GM23338 (cell line): Measurements from ENCODE around the gene LPAR4. TPM values are rescaled to one million over a fixed set of nuclear protein-coding genes. Genes with fewer than 3 reads are reported as not detected.

Experiments used
- ATAC-seq: fragments of 200-7000 bp; cut with Tn5 transposase; 3 replicates; pipeline ENCODE4 v1.9.1; 2020
- DNase-seq: peaks from one replicate; pipeline ENCODE4 v3.0.0-alpha.2; 2015; ENCODE audit warnings: low spot score
- H2AFZ ChIP-seq: fragments of 200-600 bp; sonication (generic); 2 replicates; pipeline ENCODE4 v1.8.0; 2016; ENCODE audit warnings: antibody characterized with exemption, mild to moderate bottlenecking, moderate library complexity
- H3F3A ChIP-seq: fragments of 200-600 bp; sonication (generic); replicated peaks from 2 replicates; pipeline ENCODE4 v1.8.0; 2017; ENCODE audit warnings: antibody characterized with exemption, mixed run types, low read depth
- H3K27ac ChIP-seq: fragments of 200-600 bp; sonication (generic); 2 replicates; pipeline ENCODE4 v1.6.1; 2016; ENCODE audit warnings: low read depth
- H3K27me3 ChIP-seq: fragments of 200-600 bp; sonication (generic); 2 replicates; pipeline ENCODE4 v1.8.0; 2016; ENCODE audit warnings: mild to moderate bottlenecking, mixed run types, moderate library complexity; ENCODE audit not compliant: insufficient read depth
- H3K36me3 ChIP-seq: fragments of 200-600 bp; sonication (generic); 2 replicates; pipeline ENCODE4 v1.8.0; 2016; ENCODE audit warnings: mild to moderate bottlenecking; ENCODE audit not compliant: insufficient read depth
- H3K4me1 ChIP-seq: fragments of 200-600 bp; sonication (generic); 2 replicates; pipeline ENCODE4 v1.8.0; 2016; ENCODE audit warnings: mild to moderate bottlenecking, moderate library complexity; ENCODE audit not compliant: insufficient read depth
- H3K4me2 ChIP-seq: fragments of 200-600 bp; sonication (generic); 2 replicates; pipeline ENCODE4 v1.7.1; 2017; ENCODE audit warnings: mixed run types
- H3K4me3 ChIP-seq: fragments of 200-600 bp; sonication (generic); 2 replicates; pipeline ENCODE4 v1.6.1; 2016; ENCODE audit warnings: mixed run types
- H3K79me2 ChIP-seq: fragments of 200-600 bp; sonication (generic); replicated peaks from 2 replicates; pipeline ENCODE4 v1.8.0; 2017; ENCODE audit warnings: mild to moderate bottlenecking; ENCODE audit not compliant: insufficient read depth
- H3K9me2 ChIP-seq: fragments of 200-600 bp; sonication (generic); 2 replicates; pipeline ENCODE4 v1.8.0; 2017; ENCODE audit not compliant: insufficient read depth
- H4K20me1 ChIP-seq: fragments of 200-600 bp; sonication (generic); replicated peaks from 2 replicates; pipeline ENCODE4 v1.8.0; 2017; ENCODE audit warnings: mild to moderate bottlenecking; ENCODE audit not compliant: insufficient read depth
- H3K27ac Mint-ChIP-seq: 2 replicates; pipeline ENCODE4 v1.8.0; 2020; ENCODE audit warnings: inconsistent platforms, mild to moderate bottlenecking, moderate library complexity, mixed read lengths
- H3K27me3 Mint-ChIP-seq: 3 replicates; pipeline ENCODE4 v1.8.0; 2022; ENCODE audit warnings: low read depth, mild to moderate bottlenecking, moderate library complexity, mixed read lengths, inconsistent platforms; ENCODE audit not compliant: insufficient read depth, poor library complexity
- H3K36me3 Mint-ChIP-seq: 3 replicates; pipeline ENCODE4 v1.8.0; 2021; ENCODE audit warnings: low read depth, mild to moderate bottlenecking, inconsistent platforms, moderate library complexity, mixed read lengths
- H3K4me1 Mint-ChIP-seq: 3 replicates; pipeline ENCODE4 v1.8.0; 2020; ENCODE audit warnings: mild to moderate bottlenecking, inconsistent platforms, mixed read lengths
- H3K4me3 Mint-ChIP-seq: 3 replicates; pipeline ENCODE4 v1.8.0; 2021; ENCODE audit warnings: moderate library complexity, mild to moderate bottlenecking, inconsistent platforms, mixed read lengths
- H3K9me3 Mint-ChIP-seq: 3 replicates; pipeline ENCODE4 v1.8.0; 2020; ENCODE audit warnings: moderate library complexity, mild to moderate bottlenecking, inconsistent platforms, mixed read lengths
- CREB1 ChIP-seq: fragments of 250-450 bp; sonication (Bioruptor Pico); IDR thresholded peaks from 2 replicates; pipeline ENCODE4 v1.5.0; 2020; ENCODE audit warnings: low read depth, mild to moderate bottlenecking, moderate library complexity
- EZH2 ChIP-seq: fragments of 200-600 bp; sonication (generic); IDR thresholded peaks from one replicate; pipeline ENCODE4 v1.8.0; 2017; ENCODE audit warnings: antibody characterized with exemption, mild to moderate bottlenecking, low read depth; ENCODE audit not compliant: unreplicated experiment
- EZH2phosphoT487 ChIP-seq: fragments of 200-600 bp; sonication (generic); IDR thresholded peaks from one replicate; pipeline ENCODE4 v1.8.1; 2018; ENCODE audit warnings: antibody characterized with exemption; ENCODE audit not compliant: unreplicated experiment
- JUNB ChIP-seq: IDR thresholded peaks from one replicate; pipeline ENCODE4 v1.6.1; 2016; ENCODE audit warnings: antibody characterized with exemption; ENCODE audit not compliant: unreplicated experiment
- NANOG ChIP-seq: IDR thresholded peaks from 2 replicates; pipeline ENCODE4 v1.6.1; 2016; ENCODE audit warnings: antibody characterized with exemption, borderline replicate concordance
- POLR2AphosphoS5 ChIP-seq: IDR thresholded peaks from 2 replicates; pipeline ENCODE4 v1.6.1; 2016; ENCODE audit warnings: antibody characterized with exemption, low read depth
- STAT1 ChIP-seq: IDR thresholded peaks from one replicate; pipeline ENCODE4 v1.6.1; 2016; ENCODE audit warnings: antibody characterized with exemption; ENCODE audit not compliant: unreplicated experiment
- ZNF114 ChIP-seq: fragments of 250-450 bp; sonication (Bioruptor Pico); IDR thresholded peaks from 2 replicates; pipeline ENCODE4 v1.5.0; 2020; ENCODE audit warnings: mild to moderate bottlenecking, moderate library complexity
- ZNF331 ChIP-seq: fragments of 250-450 bp; sonication (Bioruptor Pico); IDR thresholded peaks from 2 replicates; pipeline ENCODE4 v1.5.0; 2020; ENCODE audit warnings: low read depth, mild to moderate bottlenecking, moderate library complexity
- polyA plus RNA-seq: library from polyadenylated mRNA; unstranded; fragments of >200 nt; fragmentation: Nextera tagmentation; extraction: Ambion mirVana; gene quantifications from 2 replicates; pipeline ENCODE4 v1.2.1, GENCODE V29; 2016
- total RNA-seq: library from RNA; depleted of rRNA; stranded (reverse); fragments of >200 nt; shearing (Covaris generic); gene quantifications from 2 replicates; pipeline ENCODE4 v1.2.3, GENCODE V29; 2014
- TF ChIP-seq, protein P1 (sequence below), 2 experiments: fragments of 200-600 bp in 1 of 2; sonication (generic) in 1 of 2; conservative IDR thresholded peaks; 2 replicates each; pipeline versions ENCODE4 v1.5.1 to v1.6.1; 2016 to 2017; ENCODE audit warnings: antibody characterized with exemption in 2 of 2, low read depth in 2 of 2, mild to moderate bottlenecking in 2 of 2, moderate library complexity in 1 of 2
- TF ChIP-seq, protein P2 (sequence below): IDR thresholded peaks from 2 replicates; pipeline ENCODE4 v1.6.1; 2016; ENCODE audit warnings: antibody characterized with exemption
- TF ChIP-seq, protein P3 (sequence below): IDR thresholded peaks from one replicate; pipeline ENCODE4 v1.6.1; 2018; ENCODE audit warnings: antibody characterized with exemption; ENCODE audit not compliant: unreplicated experiment
- TF ChIP-seq, protein P4 (sequence below): fragments of 250-450 bp; sonication (Bioruptor Pico); IDR thresholded peaks from 2 replicates; pipeline ENCODE4 v1.5.0; 2020; ENCODE audit warnings: mild to moderate bottlenecking, moderate library complexity

The LPAR4 gene
- total and polyA plus RNA-seq, 2 experiments from 2014 or later = 14.1 to 14.9 TPM

DNA sequence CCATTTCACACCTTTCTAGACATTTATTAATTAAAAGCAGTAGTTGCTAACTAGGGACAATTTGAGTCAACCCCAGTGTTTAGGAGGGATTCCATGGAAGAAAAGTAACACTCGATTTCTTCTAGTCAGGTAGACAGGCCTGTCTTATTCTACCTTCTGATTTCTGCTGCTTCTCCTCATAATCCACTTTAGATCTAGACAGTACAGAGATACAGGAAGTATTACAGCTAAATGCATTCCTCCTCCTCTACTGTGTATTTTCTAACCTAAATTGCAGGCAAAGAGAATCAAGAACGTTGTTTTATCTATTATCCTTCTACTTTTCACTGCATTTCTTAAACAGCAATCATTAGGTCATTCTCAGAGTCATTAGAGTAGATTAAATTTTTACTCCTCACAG, 52.6 kb downstream of the LPAR4 start:
- H3K4me1 ChIP-seq = no peaks in the 10 kb centered on the region
- ATAC-seq (no peak), DNase-seq (no peak)
- no peaks in the 10 kb centered on the region for H3K79me2 ChIP-seq
- no peaks in the 10 kb centered on the region for H3K9me2 ChIP-seq
- no peaks in the 10 kb centered on the region for H3F3A ChIP-seq
- H3K27me3 ChIP-seq = no peaks in the 10 kb centered on the region
- H3K36me3 ChIP-seq = no peaks in the 10 kb centered on the region
- peaks cover 19% of the 10 kb centered on the region for H3K9me3 Mint-ChIP-seq
- H3K36me3 Mint-ChIP-seq = peaks cover 4% of the 10 kb centered on the region; the same call in 2 of the 3 replicates
- no peak overlapping the region for H3K27ac Mint-ChIP-seq
- H3K4me2 ChIP-seq = no peak overlapping the region
- no peak overlapping the region for H3K4me3 ChIP-seq
- H3K27me3 Mint-ChIP-seq = no peaks in the 10 kb centered on the region
- H2AFZ ChIP-seq = no peak overlapping the region
- TF ChIP-seq NANOG = no peak
- no peak for TF ChIP-seq EZH2
- no peak for TF ChIP-seq ZNF331 (CRISPR knock-in tag)
- TF ChIP-seq POLR2AphosphoS5 = no peak
- TF ChIP-seq STAT1 = no peak
- TF ChIP-seq, protein P1, sequence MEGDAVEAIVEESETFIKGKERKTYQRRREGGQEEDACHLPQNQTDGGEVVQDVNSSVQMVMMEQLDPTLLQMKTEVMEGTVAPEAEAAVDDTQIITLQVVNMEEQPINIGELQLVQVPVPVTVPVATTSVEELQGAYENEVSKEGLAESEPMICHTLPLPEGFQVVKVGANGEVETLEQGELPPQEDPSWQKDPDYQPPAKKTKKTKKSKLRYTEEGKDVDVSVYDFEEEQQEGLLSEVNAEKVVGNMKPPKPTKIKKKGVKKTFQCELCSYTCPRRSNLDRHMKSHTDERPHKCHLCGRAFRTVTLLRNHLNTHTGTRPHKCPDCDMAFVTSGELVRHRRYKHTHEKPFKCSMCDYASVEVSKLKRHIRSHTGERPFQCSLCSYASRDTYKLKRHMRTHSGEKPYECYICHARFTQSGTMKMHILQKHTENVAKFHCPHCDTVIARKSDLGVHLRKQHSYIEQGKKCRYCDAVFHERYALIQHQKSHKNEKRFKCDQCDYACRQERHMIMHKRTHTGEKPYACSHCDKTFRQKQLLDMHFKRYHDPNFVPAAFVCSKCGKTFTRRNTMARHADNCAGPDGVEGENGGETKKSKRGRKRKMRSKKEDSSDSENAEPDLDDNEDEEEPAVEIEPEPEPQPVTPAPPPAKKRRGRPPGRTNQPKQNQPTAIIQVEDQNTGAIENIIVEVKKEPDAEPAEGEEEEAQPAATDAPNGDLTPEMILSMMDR (conservative IDR thresholded peaks at IDR 0.05; ENCODE audit: low read depth in 2 of 2) = no peak
- no peak for TF ChIP-seq EZH2phosphoT487
- TF ChIP-seq, protein P2, sequence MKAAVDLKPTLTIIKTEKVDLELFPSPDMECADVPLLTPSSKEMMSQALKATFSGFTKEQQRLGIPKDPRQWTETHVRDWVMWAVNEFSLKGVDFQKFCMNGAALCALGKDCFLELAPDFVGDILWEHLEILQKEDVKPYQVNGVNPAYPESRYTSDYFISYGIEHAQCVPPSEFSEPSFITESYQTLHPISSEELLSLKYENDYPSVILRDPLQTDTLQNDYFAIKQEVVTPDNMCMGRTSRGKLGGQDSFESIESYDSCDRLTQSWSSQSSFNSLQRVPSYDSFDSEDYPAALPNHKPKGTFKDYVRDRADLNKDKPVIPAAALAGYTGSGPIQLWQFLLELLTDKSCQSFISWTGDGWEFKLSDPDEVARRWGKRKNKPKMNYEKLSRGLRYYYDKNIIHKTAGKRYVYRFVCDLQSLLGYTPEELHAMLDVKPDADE = no peak
- TF ChIP-seq, protein P3, sequence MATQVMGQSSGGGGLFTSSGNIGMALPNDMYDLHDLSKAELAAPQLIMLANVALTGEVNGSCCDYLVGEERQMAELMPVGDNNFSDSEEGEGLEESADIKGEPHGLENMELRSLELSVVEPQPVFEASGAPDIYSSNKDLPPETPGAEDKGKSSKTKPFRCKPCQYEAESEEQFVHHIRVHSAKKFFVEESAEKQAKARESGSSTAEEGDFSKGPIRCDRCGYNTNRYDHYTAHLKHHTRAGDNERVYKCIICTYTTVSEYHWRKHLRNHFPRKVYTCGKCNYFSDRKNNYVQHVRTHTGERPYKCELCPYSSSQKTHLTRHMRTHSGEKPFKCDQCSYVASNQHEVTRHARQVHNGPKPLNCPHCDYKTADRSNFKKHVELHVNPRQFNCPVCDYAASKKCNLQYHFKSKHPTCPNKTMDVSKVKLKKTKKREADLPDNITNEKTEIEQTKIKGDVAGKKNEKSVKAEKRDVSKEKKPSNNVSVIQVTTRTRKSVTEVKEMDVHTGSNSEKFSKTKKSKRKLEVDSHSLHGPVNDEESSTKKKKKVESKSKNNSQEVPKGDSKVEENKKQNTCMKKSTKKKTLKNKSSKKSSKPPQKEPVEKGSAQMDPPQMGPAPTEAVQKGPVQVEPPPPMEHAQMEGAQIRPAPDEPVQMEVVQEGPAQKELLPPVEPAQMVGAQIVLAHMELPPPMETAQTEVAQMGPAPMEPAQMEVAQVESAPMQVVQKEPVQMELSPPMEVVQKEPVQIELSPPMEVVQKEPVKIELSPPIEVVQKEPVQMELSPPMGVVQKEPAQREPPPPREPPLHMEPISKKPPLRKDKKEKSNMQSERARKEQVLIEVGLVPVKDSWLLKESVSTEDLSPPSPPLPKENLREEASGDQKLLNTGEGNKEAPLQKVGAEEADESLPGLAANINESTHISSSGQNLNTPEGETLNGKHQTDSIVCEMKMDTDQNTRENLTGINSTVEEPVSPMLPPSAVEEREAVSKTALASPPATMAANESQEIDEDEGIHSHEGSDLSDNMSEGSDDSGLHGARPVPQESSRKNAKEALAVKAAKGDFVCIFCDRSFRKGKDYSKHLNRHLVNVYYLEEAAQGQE = no peak
- TF ChIP-seq, protein P4, sequence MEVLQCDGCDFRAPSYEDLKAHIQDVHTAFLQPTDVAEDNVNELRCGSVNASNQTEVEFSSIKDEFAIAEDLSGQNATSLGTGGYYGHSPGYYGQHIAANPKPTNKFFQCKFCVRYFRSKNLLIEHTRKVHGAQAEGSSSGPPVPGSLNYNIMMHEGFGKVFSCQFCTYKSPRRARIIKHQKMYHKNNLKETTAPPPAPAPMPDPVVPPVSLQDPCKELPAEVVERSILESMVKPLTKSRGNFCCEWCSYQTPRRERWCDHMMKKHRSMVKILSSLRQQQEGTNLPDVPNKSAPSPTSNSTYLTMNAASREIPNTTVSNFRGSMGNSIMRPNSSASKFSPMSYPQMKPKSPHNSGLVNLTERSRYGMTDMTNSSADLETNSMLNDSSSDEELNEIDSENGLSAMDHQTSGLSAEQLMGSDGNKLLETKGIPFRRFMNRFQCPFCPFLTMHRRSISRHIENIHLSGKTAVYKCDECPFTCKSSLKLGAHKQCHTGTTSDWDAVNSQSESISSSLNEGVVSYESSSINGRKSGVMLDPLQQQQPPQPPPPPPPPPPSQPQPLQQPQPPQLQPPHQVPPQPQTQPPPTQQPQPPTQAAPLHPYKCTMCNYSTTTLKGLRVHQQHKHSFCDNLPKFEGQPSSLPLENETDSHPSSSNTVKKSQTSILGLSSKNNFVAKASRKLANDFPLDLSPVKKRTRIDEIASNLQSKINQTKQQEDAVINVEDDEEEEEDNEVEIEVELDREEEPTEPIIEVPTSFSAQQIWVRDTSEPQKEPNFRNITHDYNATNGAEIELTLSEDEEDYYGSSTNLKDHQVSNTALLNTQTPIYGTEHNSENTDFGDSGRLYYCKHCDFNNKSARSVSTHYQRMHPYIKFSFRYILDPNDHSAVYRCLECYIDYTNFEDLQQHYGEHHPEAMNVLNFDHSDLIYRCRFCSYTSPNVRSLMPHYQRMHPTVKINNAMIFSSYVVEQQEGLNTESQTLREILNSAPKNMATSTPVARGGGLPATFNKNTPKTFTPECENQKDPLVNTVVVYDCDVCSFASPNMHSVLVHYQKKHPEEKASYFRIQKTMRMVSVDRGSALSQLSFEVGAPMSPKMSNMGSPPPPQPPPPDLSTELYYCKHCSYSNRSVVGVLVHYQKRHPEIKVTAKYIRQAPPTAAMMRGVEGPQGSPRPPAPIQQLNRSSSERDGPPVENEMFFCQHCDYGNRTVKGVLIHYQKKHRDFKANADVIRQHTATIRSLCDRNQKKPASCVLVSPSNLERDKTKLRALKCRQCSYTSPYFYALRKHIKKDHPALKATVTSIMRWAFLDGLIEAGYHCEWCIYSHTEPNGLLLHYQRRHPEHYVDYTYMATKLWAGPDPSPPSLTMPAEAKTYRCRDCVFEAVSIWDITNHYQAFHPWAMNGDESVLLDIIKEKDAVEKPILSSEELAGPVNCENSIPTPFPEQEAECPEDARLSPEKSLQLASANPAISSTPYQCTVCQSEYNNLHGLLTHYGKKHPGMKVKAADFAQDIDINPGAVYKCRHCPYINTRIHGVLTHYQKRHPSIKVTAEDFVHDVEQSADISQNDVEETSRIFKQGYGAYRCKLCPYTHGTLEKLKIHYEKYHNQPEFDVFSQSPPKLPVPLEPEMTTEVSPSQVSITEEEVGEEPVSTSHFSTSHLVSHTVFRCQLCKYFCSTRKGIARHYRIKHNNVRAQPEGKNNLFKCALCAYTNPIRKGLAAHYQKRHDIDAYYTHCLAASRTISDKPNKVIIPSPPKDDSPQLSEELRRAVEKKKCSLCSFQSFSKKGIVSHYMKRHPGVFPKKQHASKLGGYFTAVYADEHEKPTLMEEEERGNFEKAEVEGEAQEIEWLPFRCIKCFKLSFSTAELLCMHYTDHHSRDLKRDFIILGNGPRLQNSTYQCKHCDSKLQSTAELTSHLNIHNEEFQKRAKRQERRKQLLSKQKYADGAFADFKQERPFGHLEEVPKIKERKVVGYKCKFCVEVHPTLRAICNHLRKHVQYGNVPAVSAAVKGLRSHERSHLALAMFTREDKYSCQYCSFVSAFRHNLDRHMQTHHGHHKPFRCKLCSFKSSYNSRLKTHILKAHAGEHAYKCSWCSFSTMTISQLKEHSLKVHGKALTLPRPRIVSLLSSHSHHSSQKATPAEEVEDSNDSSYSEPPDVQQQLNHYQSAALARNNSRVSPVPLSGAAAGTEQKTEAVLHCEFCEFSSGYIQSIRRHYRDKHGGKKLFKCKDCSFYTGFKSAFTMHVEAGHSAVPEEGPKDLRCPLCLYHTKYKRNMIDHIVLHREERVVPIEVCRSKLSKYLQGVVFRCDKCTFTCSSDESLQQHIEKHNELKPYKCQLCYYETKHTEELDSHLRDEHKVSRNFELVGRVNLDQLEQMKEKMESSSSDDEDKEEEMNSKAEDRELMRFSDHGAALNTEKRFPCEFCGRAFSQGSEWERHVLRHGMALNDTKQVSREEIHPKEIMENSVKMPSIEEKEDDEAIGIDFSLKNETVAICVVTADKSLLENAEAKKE (CRISPR knock-in tag) = no peak
- no peak for TF ChIP-seq CREB1
- TF ChIP-seq JUNB = no peak
- no peak for TF ChIP-seq ZNF114 (CRISPR knock-in tag)
- H3K4me3 Mint-ChIP-seq = no peak overlapping the region
- H4K20me1 ChIP-seq = no peaks in the 10 kb centered on the region
- no peaks in the 10 kb centered on the region for H3K4me1 Mint-ChIP-seq
- H3K27ac ChIP-seq = no peak overlapping the region
